ENCODE data around the gene CUBN.

Gene CUBN

GRCh38 chr10:16902606-16903005, 227.0 kb downstream of the CUBN start:
- no peak overlapping the region for H3K4me3 ChIP-seq (ENCODE audit: low read depth, low read length)
- DNase-seq (ENCODE audit: low read depth) = no peak
- no peak for TF ChIP-seq CTCF (IDR thresholded peaks at IDR 0.05; ENCODE audit: insufficient read depth, low read depth, low read length, missing control alignments)

GRCh38 chr10:16901106-16901505, 228.5 kb downstream of the CUBN start:
- no peak for DNase-seq (ENCODE audit: low read depth)
- H3K4me3 ChIP-seq (ENCODE audit: low read depth, low read length) = no peak overlapping the region
- no peak for TF ChIP-seq CTCF (IDR thresholded peaks at IDR 0.05; ENCODE audit: insufficient read depth, low read depth, low read length, missing control alignments)

- no peak for TF ChIP-seq CTCF (IDR thresholded peaks at IDR 0.05; ENCODE audit: insufficient read depth, low read depth, low read length, missing control alignments)
- no peak overlapping the region for H3K4me3 ChIP-seq (ENCODE audit: low read depth, low read length)
- DNase-seq (ENCODE audit: low read depth) = no peak
Observed at GRCh38 chr10:16896993-16897392, 232.6 kb downstream of the CUBN start.

GRCh38 chr10:16894821-16895220, 234.8 kb downstream of the CUBN start:
- TF ChIP-seq CTCF (IDR thresholded peaks at IDR 0.05; ENCODE audit: insufficient read depth, low read depth, low read length, missing control alignments) = no peak
- H3K4me3 ChIP-seq (ENCODE audit: low read depth, low read length) = no peak overlapping the region
- no peak for DNase-seq (ENCODE audit: low read depth)

- no peak for DNase-seq (ENCODE audit: low read depth)
- H3K4me3 ChIP-seq (ENCODE audit: low read depth, low read length) = no peak overlapping the region
- no peak for TF ChIP-seq CTCF (IDR thresholded peaks at IDR 0.05; ENCODE audit: insufficient read depth, low read depth, low read length, missing control alignments)
Observed at GRCh38 chr10:16893664-16894063, 235.9 kb downstream of the CUBN start.

- TF ChIP-seq CTCF (IDR thresholded peaks at IDR 0.05; ENCODE audit: insufficient read depth, low read depth, low read length, missing control alignments) = no peak
- peak; percentile 13 for DNase-seq (ENCODE audit: low read depth)
- no peak overlapping the region for H3K4me3 ChIP-seq (ENCODE audit: low read depth, low read length)
Observed at GRCh38 chr10:16891375-16892313, 238.0 kb downstream of the CUBN start.
